Endothelial cell of umbilical vein (primary cell): ENCODE results near the gene SDCBP2. TPM values are rescaled to one million over a fixed set of nuclear protein-coding genes. Genes with fewer than 3 reads are reported as not detected.

Experiments
- BruUV-seq: library from RNA; stranded (reverse); fragments of 400-500 nt; replicated peaks from 2 replicates; lab custom pipeline; 2021; lab: Mats Ljungman, UMichigan
- CTCF ChIA-PET: fragments of 300-600, 350-600 bp; sonication (Branson Sonifier 250); formaldehyde crosslinking; loops from one replicate; lab custom pipeline; 2021; ENCODE audit warnings: antibody characterized with exemption, inconsistent platforms; lab: Charles Lee
- POLR2A ChIA-PET: fragments of 300-600, 350-600 bp; sonication (Branson Sonifier 250); formaldehyde crosslinking; loops from one replicate; lab custom pipeline; 2021; ENCODE audit warnings: antibody characterized with exemption, inconsistent platforms; lab: Charles Lee
- DNase-seq: peaks from one replicate; pipeline ENCODE4 v3.0.0-alpha.2; 2011; ENCODE audit warnings: low read depth, low spot score
- FAIRE-seq: peaks from 2 replicates; lab custom pipeline; 2011; peaks lifted over from hg19 to GRCh38; lab: Jason Lieb, UNC
- H2AFZ ChIP-seq: 2 replicates; pipeline ENCODE4 v1.6.0; 2012; ENCODE audit warnings: low read depth, low read length, control low read depth, inconsistent platforms
- H3K27ac ChIP-seq: 2 replicates; pipeline ENCODE4 v1.5.1; 2011; ENCODE audit warnings: low read depth, mild to moderate bottlenecking, control low read depth, low read length, moderate library complexity; ENCODE audit not compliant: insufficient read depth
- H3K27me3 ChIP-seq, 2 experiments: 2 replicates each; pipeline versions ENCODE4 v1.6.0 to v1.6.1; 2011; ENCODE audit warnings: low read length in 2 of 2, mixed read lengths in 1 of 2; ENCODE audit not compliant: control insufficient read depth in 2 of 2, insufficient read depth in 2 of 2
- H3K36me3 ChIP-seq, 2 experiments: 2 replicates in 1 of 2; 3 replicates in 1 of 2; pipeline ENCODE4 v1.5.1; 2011; ENCODE audit warnings: low read length in 2 of 2, mild to moderate bottlenecking in 1 of 2, moderate library complexity in 1 of 2; ENCODE audit not compliant: control insufficient read depth in 2 of 2, insufficient read depth in 2 of 2; ENCODE audit errors: extremely low read depth in 1 of 2
- H3K4me1 ChIP-seq: 3 replicates; pipeline ENCODE4 v1.5.1; 2011; ENCODE audit warnings: mild to moderate bottlenecking, low read length; ENCODE audit not compliant: control insufficient read depth, insufficient read depth; ENCODE audit errors: extremely low read depth
- H3K4me2 ChIP-seq: 2 replicates; pipeline ENCODE4 v1.6.1; 2011; ENCODE audit warnings: low read length, control low read depth, mixed read lengths; ENCODE audit not compliant: insufficient read depth
- H3K4me3 ChIP-seq, 3 experiments: fragments of 200-600 bp in 1 of 3; sonication (generic), shearing (Covaris generic) in 1 of 3; replicated peaks in 1 of 3; 2 replicates each; pipeline ENCODE4 v1.5.1; 2011 to 2016; ENCODE audit warnings: control low read depth in 3 of 3, low read length in 3 of 3, mild to moderate bottlenecking in 2 of 3, inconsistent platforms in 1 of 3, low read depth in 1 of 3, moderate library complexity in 1 of 3; ENCODE audit not compliant: insufficient read depth in 1 of 3
- H3K79me2 ChIP-seq: 2 replicates; pipeline ENCODE4 v1.6.0; 2012; ENCODE audit warnings: low read length, inconsistent platforms; ENCODE audit not compliant: control insufficient read depth, insufficient read depth
- H3K9ac ChIP-seq: replicated peaks from 2 replicates; pipeline ENCODE3; 2011; ENCODE audit warnings: low read length, control low read depth; ENCODE audit not compliant: insufficient read depth; ENCODE audit errors: extremely low read depth
- H3K9me1 ChIP-seq: replicated peaks from 3 replicates; pipeline ENCODE4 v1.6.0; 2011; ENCODE audit warnings: mild to moderate bottlenecking, low read length; ENCODE audit not compliant: control insufficient read depth, insufficient read depth; ENCODE audit errors: extremely low read depth
- H3K9me3 ChIP-seq: replicated peaks from 2 replicates; pipeline ENCODE4 v1.5.1; 2012; ENCODE audit warnings: low read length, inconsistent platforms; ENCODE audit not compliant: control insufficient read depth, insufficient read depth
- H4K20me1 ChIP-seq: replicated peaks from 2 replicates; pipeline ENCODE3; 2011; ENCODE audit warnings: mild to moderate bottlenecking, low read length; ENCODE audit not compliant: control insufficient read depth, insufficient read depth; ENCODE audit errors: extremely low read depth
- EZH2 ChIP-seq: IDR thresholded peaks from 2 replicates; pipeline ENCODE4 v1.6.1; 2012; ENCODE audit warnings: borderline replicate concordance, low read depth, mild to moderate bottlenecking, moderate library complexity, low read length, inconsistent platforms; ENCODE audit not compliant: severe bottlenecking
- FOS ChIP-seq: IDR thresholded peaks from 2 replicates; pipeline ENCODE4 v1.6.1; 2011; ENCODE audit warnings: mild to moderate bottlenecking, low read length, moderate library complexity, borderline replicate concordance; ENCODE audit not compliant: insufficient read depth
- GATA2 ChIP-seq: IDR thresholded peaks from 2 replicates; pipeline ENCODE4 v1.7.0; 2011; ENCODE audit warnings: low read depth, mild to moderate bottlenecking, moderate library complexity, mixed read lengths, low read length; ENCODE audit not compliant: insufficient read length, insufficient read depth
- JUN ChIP-seq: IDR thresholded peaks from 2 replicates; pipeline ENCODE4 v1.6.1; 2011; ENCODE audit warnings: borderline replicate concordance, low read depth; ENCODE audit not compliant: insufficient read length, insufficient read depth
- MAX ChIP-seq: IDR thresholded peaks from 2 replicates; pipeline ENCODE4 v1.6.1; 2011; ENCODE audit not compliant: insufficient read depth, insufficient read length
- MYC ChIP-seq: IDR thresholded peaks from one replicate; pipeline ENCODE4 v1.6.1; 2011; ENCODE audit warnings: mild to moderate bottlenecking, low read depth, low read length
- POLR2A ChIP-seq: IDR thresholded peaks from 2 replicates; pipeline ENCODE4 v1.6.1; 2012; ENCODE audit warnings: low read depth, mild to moderate bottlenecking, control low read depth, low read length
- POLR2AphosphoS5 ChIP-seq: IDR thresholded peaks from 2 replicates; pipeline ENCODE4 v1.6.1; 2012; ENCODE audit warnings: low read depth, mild to moderate bottlenecking, control low read depth, low read length, moderate library complexity; ENCODE audit not compliant: insufficient read depth
- dilution Hi-C: fragments of 300-500 bp; cut with MboI; formaldehyde crosslinking; loops from one replicate; pipeline ENCODE4 v1.15.0; 2019; ENCODE audit warnings: low sequenced_read_pairs; ENCODE audit not compliant: extremely low pct_ligation_motif_present
- intact Hi-C: fragments of 100-400 bp; cut with micrococcal nuclease; formaldehyde crosslinking; loops from one replicate; pipeline ENCODE4 v1.10.0; 2022
- polyA plus RNA-seq, 4 experiments: library from polyadenylated mRNA; depleted of rRNA in 3 of 4; stranded (reverse) in 3 of 4; unstranded in 1 of 4; fragments of >200 nt; gene quantifications; 2 replicates each; pipeline versions ENCODE4 v1.2.1 to v1.2.3, GENCODE V29; 2011 to 2012; ENCODE audit warnings: missing spikeins in 1 of 4
- total RNA-seq: library from RNA; stranded (reverse); gene quantifications from 2 replicates; pipeline ENCODE4 v1.2.3, GENCODE V29; 2021
- TF ChIP-seq, protein P1 (sequence below), 2 donors: IDR thresholded peaks; 1 replicate in 1 of 2; 2 replicates in 1 of 2; pipeline ENCODE4 v1.5.1; 2011; ENCODE audit warnings: low read length in 2 of 2, mild to moderate bottlenecking in 2 of 2, moderate library complexity in 2 of 2, control low read depth in 1 of 2, inconsistent platforms in 1 of 2, low read depth in 1 of 2; ENCODE audit not compliant: insufficient read depth in 1 of 2; ENCODE audit errors: extremely low read depth in 1 of 2

The SDCBP2 gene
- total and polyA plus RNA-seq, 2 donors (not counting 3 experiments of a cell fraction or from before 2014, with no cell fraction given): 6.9 to 9.0 TPM

GRCh38 chr20:1325173-1326030 is 3.5 kb downstream of the SDCBP2 start:
- no peaks in the 10 kb centered on the region for H3K9me1 ChIP-seq
- dilution Hi-C loops: no loop called here
- peak overlapping the region; percentile 68 for H3K4me2 ChIP-seq
- no peaks in the 10 kb centered on the region for H3K36me3 ChIP-seq
- CTCF ChIA-PET: interaction anchor here (0.9 to 2.6 kb wide), 11 partner anchors 11 to 178 kb away, joined by 3 to 12 read pairs (median 4); no protein-coding TSS in a partner anchor
- peak overlapping the region; percentile 34 to 68 (median 67) for H3K4me3 ChIP-seq
- no peaks in the 10 kb centered on the region for H3K27me3 ChIP-seq
- TF ChIP-seq POLR2AphosphoS5 (peak; percentile 95), JUN (peak; percentile 87), FOS (peak; percentile 23), GATA2 (peak; percentile 28), MYC (no peak), MAX (peak; percentile 33), EZH2 (no peak), POLR2A (peak; percentile 86)
- TF ChIP-seq, protein P1, sequence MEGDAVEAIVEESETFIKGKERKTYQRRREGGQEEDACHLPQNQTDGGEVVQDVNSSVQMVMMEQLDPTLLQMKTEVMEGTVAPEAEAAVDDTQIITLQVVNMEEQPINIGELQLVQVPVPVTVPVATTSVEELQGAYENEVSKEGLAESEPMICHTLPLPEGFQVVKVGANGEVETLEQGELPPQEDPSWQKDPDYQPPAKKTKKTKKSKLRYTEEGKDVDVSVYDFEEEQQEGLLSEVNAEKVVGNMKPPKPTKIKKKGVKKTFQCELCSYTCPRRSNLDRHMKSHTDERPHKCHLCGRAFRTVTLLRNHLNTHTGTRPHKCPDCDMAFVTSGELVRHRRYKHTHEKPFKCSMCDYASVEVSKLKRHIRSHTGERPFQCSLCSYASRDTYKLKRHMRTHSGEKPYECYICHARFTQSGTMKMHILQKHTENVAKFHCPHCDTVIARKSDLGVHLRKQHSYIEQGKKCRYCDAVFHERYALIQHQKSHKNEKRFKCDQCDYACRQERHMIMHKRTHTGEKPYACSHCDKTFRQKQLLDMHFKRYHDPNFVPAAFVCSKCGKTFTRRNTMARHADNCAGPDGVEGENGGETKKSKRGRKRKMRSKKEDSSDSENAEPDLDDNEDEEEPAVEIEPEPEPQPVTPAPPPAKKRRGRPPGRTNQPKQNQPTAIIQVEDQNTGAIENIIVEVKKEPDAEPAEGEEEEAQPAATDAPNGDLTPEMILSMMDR (IDR thresholded peaks at IDR 0.05; ENCODE audit: extremely low read depth in 1 of 2, insufficient read depth in 1 of 2, low read depth in 1 of 2, low read length in 2 of 2): peak in 1 of 2 donors; percentile 29
- peak; percentile 97 for DNase-seq
- intact Hi-C loops: loop anchor here (1.0 kb wide), 5 partner anchors 12 to 166 kb away; partner anchors contain the start of gene SIRPB2
- no peaks in the 10 kb centered on the region for H4K20me1 ChIP-seq
- H3K9ac ChIP-seq: peak overlapping the region; percentile 99
- H3K9me3 ChIP-seq: no peaks in the 10 kb centered on the region
- no peak overlapping the region for H2AFZ ChIP-seq
- POLR2A ChIA-PET: interaction anchor here (1.0 to 2.5 kb wide), 3 partner anchors 11 to 66 kb away, joined by 3 to 16 read pairs (median 3); no protein-coding TSS in a partner anchor
- H3K27ac ChIP-seq: peak overlapping the region; percentile 99
- BruUV-seq: TSS peak; percentile 78
- FAIRE-seq: peak; percentile 93
- H3K4me1 ChIP-seq: peaks cover 76% of the 10 kb centered on the region
- H3K79me2 ChIP-seq: peaks cover 21% of the 10 kb centered on the region
